ENCODE data around the gene PARP14.

DNA sequence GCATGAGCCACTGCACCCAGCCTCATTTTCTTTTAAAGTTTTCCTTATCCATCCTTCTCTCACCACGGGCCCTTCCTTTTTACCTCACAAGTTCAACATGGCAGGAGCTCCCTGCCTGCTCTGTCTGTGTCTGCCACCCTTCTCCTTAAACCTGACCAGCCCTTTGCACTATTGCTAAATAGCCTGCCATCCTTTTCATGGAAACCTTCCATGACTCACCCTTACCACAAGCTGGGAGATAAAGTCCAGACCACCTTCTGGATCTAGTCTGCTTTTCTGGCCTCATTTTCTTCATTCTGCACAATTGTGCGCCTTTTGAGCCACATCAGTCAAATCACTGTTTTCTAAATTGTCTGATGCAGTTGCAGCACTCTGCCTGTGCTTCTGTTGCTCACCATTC is 8.9 kb downstream of the PARP14 start:
- TF ChIP-seq, protein P1, sequence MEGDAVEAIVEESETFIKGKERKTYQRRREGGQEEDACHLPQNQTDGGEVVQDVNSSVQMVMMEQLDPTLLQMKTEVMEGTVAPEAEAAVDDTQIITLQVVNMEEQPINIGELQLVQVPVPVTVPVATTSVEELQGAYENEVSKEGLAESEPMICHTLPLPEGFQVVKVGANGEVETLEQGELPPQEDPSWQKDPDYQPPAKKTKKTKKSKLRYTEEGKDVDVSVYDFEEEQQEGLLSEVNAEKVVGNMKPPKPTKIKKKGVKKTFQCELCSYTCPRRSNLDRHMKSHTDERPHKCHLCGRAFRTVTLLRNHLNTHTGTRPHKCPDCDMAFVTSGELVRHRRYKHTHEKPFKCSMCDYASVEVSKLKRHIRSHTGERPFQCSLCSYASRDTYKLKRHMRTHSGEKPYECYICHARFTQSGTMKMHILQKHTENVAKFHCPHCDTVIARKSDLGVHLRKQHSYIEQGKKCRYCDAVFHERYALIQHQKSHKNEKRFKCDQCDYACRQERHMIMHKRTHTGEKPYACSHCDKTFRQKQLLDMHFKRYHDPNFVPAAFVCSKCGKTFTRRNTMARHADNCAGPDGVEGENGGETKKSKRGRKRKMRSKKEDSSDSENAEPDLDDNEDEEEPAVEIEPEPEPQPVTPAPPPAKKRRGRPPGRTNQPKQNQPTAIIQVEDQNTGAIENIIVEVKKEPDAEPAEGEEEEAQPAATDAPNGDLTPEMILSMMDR (IDR thresholded peaks at IDR 0.05; ENCODE audit: extremely low read depth in 1 of 2, insufficient read depth in 1 of 2, low read depth in 1 of 2, low read length in 2 of 2): no peak
- TF ChIP-seq POLR2A (IDR thresholded peaks at IDR 0.05; ENCODE audit: low read depth, low read length): no peak
- no peak for TF ChIP-seq MAX (IDR thresholded peaks at IDR 0.05; ENCODE audit: insufficient read depth, insufficient read length)

Measured in endothelial cell of umbilical vein (primary cell).